Kidney capillary endothelial cell (primary cell): ENCODE results near the gene CTNNBL1.

Experiments
- DNase-seq: peaks from one replicate; pipeline ENCODE4 v3.0.0-alpha.2; 2018; ENCODE audit warnings: low spot score

Gene CTNNBL1

DNA sequence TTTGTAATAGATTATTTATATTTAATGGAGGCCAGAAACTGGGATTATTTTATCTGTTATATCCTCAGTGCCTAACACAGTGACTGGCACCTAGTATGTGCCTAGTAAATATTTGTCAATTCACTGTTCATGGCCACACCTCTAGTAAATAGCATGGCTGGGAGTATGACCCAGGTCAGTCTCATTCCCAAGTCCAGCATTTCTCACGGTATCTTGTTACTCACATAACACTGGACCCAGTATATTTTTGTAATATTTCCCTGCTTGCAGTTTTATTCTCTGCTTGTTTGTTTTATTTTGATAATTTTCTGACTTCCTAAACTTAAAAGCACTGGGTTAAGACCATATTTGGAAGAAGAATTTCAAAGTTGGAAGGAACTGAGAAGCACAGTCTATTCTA, 47.7 kb downstream of the CTNNBL1 start:
- DNase-seq = no peak

- DNase-seq = no peak
Observed at GRCh38 chr20:37742131-37742530, 48.3 kb downstream of the CTNNBL1 start.

GRCh38 chr20:37744347-37744746, 50.5 kb downstream of the CTNNBL1 start:
- DNase-seq = no peak

GRCh38 chr20:37745553-37745952, 51.7 kb downstream of the CTNNBL1 start:
- peak; percentile 17 for DNase-seq

DNA sequence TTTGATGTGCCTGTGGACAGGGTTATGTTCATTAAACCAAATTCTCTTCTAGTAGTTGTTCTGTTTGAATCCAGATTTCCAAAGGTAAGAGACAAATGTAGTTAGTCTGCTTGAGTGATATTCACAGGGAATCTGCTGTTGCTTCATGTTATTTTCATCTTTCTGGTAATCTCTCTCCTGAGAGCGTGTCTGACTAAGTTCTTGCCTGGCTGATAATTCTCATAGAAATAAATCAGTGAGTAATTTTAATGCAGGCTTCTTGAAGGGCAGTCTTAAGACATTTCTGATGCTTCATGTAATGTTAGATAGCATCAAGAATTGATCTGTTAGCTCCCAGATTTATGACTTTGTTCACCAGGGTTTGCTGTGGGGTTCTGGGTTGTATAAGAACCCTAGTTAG, 54.2 kb downstream of the CTNNBL1 start:
- no peak for DNase-seq

GRCh38 chr20:37749218-37749617, 55.4 kb downstream of the CTNNBL1 start:
- DNase-seq = no peak

- DNase-seq = no peak
Observed at GRCh38 chr20:37749620-37750403, 56.0 kb downstream of the CTNNBL1 start.

- DNase-seq = no peak
Observed at GRCh38 chr20:37755665-37756064, 61.8 kb downstream of the CTNNBL1 start.

DNA sequence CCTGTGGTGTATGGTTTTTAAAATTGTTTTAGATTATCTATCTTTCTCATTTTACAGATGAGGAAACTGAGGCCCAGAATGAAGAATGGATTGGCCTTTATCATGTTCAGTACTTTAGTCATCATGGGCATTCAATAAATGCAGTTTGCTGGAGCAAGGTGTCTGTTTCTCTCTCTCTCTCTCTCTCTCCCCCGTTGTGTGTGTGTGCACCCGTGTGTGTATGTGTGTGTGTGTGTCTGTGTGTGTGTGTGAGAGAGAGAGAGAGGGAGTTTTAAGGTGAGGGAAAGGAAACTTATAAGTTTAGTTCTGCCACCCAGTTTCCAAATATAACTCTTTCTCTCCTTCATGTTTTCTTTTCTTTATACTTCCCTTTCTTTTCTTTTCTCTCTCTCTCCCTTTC, 62.4 kb downstream of the CTNNBL1 start:
- no peak for DNase-seq

- DNase-seq = no peak
Observed at GRCh38 chr20:37757550-37757949, 63.7 kb downstream of the CTNNBL1 start.

DNA sequence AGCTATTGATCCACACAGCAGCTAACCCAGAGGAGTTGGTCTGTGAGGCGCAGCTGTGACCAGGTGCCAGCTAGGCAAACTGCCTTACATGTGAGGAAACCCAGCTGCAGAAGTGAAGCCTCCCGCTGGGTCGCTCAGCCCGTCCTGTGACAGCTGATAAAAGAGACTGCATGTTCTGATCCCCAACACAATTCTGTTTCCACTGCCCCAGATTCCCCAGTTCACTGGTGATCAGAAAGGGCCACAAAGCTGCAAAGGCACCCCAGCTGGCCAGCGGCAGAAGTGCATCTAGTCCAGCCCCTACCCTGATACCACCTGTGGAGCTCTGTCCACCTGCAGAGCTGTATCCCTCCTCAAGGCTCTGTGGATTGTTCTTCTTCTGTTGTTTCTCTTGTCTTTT, 64.5 kb downstream of the CTNNBL1 start:
- DNase-seq = no peak

DNA sequence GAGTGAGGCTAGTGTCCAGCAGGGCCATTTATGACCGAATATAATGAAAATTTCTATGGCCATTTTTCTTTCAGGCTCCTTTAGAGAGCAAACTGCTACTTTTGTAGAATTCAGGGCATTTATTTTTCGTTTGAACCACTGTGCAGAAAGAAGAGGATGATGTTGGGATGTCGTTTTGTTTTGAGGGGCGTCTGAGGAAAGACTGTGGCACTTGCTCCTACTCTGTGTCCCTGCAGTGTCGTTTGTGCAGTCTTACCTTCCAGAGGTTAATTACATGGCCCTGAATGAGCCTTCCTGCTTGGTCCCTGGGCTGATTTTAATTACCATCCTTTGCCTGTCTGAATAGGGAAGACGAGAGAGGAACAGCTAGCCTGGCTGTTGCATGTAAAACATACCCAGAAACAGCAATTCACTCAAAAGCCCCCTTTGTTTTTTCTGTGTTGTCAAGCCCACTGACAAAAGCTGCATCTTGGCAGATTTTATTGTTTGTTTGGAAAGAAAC, 65.3 kb downstream of the CTNNBL1 start:
- no peak for DNase-seq

GRCh38 chr20:37759761-37760209, 66.0 kb downstream of the CTNNBL1 start:
- DNase-seq = no peak

DNA sequence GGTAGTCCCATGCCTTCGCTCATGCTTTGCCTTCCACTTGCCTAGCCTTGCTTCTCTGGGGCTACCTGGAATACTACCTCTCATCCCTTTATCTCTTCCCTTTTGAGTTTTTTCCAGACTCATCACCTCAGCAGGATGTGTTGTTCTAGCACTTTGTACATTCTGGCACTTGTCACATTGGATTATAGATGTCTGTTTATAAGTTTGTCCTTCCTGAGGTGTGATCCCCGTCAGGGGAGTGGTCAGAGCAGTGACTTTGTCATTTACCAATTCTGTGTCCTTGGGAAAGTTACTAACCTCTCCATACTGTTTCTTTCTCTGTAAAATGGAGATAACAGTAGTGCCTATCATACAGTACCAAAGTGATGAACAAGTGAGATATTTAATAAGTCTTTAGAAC, 66.5 kb downstream of the CTNNBL1 start:
- DNase-seq = no peak

DNA sequence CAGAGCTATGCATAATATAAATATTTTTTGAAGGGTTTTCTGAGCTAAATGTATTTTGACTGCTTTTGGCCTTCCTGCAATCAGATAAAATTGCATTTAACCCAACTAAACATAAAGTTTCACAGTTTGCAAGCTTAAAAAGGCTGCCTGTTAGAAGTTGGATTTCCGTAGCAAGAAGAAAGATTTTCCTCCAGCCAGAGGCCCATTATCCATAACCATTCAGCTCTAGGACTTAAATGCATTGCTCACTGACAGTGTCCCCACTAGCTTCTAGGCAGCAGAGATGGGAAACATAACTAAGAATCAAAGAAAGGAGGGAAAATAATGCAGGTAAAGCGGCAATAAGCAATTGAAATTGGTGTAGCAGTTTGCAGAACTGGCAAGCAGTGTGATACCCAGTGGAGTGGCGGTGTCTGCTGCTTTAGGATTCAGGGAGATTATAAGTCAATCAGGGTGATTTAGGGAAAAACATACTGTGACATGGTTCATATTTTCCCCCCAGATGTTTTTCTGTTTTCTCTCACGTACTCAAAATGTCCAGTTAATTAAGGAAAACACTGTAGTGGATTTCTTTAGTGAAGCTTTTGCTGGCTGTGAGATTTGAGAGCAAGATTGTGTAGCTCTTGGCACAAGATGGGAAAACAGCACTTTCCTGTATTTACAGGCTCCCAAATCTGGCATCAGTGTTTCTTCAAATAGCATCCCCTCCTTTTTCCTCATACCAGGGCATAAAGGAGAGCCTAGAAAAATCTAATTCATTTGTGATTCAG, 69.1 kb downstream of the CTNNBL1 start:
- no peak for DNase-seq

- DNase-seq = no peak
Observed at GRCh38 chr20:37764333-37764935, 70.6 kb downstream of the CTNNBL1 start.

DNA sequence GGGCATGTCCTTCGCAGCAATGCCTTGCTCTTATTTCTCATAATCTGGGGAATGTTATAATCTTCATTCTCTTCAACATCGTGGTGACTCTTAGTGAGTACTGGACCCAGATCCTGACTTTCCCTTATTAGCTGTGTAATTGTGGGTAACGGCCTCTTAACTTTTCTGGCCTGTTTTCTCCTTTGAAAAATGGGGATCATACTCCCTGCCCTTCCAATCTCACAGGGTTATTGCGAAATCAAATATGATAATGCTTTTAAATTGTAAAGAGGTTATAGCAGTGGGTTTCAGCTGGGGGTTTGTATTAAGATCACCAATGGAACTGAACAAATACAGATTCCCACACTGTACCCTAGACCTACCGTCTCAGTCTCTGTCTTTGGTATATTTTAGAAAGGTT, 77.1 kb downstream of the CTNNBL1 start:
- no peak for DNase-seq

DNA sequence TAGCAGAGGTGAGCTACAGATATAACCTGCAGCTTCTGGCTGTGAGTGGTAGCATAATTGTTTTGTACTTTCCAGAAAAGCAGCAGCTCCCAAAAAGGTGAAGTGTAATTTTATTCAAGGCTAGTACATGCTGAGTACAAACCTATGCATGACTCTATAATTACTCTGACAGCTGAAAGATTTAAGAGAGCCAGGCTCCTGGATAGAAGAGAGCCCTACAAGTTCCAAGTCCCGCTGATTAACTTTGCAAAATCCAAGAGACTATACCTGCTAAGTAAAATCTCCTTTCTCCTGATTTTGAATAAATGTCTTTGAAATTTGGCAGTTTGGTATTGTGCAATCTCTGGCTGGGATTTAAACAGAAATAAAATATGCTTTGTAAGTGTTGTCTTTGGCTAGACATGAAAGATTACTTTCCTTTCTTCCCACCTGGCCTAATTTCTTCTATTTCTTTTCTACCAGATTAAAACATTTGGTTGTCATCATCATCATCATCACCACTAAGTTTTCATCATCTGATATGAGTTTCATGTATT, 79.5 kb downstream of the CTNNBL1 start:
- DNase-seq = no peak

- DNase-seq = no peak
Observed at GRCh38 chr20:37774156-37774555, 80.3 kb downstream of the CTNNBL1 start.

- DNase-seq = no peak
Observed at GRCh38 chr20:37775200-37775599, 81.4 kb downstream of the CTNNBL1 start.

DNA sequence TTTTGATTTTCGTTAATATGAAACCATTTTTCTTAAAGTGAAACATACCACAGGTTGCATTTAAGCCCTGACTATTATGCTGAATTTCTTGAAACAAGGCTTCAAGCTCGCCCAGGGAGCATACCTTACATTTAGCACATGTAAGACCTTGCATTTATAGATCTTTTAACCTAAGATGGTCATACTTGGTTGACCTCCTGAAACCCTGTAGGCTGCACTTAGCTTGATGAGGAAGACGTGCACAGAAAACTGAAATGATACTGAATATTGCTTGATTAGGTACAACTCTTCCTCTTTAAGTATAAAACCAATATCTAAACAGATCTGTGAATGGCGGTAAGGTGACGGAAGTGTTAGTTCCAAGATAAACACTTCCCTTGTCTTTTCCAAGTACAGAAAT, 82.2 kb downstream of the CTNNBL1 start:
- DNase-seq = no peak

DNA sequence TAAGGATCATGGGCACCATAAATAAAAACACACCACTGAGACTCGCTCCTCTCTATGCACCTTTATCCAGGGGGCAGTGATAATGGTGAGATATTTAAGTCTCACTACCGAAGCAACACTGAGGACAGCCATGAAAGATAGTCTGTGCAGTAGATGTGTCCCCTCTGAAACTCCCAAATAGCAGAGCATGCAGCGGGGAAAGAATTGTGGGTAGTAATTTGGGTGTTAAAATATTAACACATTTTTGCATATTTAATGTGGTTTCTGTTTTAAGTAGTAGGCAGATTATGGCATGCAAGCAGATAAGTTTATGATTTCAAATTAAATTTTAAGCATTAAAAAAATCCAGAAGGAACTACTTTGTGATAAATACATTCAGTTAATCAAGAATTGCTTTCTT, 82.7 kb downstream of the CTNNBL1 start:
- no peak for DNase-seq
